ENCODE measurements around the gene NPAS3.

DNA sequence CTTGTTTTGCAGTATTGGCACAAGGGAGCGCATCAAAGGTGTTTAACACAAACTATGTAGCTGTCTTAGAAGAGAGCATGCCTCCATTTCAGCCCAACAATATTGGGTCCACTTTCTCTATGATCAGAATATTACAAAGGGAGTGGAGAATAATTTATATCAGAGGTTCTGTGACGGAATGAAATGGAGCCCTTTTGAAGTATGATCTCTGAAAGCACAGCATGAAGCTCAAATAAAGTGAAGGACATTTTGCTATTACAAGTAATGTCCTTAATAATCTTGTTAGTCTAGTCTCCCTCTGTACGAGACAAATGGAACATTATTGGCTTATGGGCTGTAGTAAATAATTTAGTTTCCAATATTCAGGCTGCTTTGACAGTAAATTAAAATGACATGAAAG, 302.7 kb downstream of the NPAS3 start:
- TF ChIP-seq, protein P1, sequence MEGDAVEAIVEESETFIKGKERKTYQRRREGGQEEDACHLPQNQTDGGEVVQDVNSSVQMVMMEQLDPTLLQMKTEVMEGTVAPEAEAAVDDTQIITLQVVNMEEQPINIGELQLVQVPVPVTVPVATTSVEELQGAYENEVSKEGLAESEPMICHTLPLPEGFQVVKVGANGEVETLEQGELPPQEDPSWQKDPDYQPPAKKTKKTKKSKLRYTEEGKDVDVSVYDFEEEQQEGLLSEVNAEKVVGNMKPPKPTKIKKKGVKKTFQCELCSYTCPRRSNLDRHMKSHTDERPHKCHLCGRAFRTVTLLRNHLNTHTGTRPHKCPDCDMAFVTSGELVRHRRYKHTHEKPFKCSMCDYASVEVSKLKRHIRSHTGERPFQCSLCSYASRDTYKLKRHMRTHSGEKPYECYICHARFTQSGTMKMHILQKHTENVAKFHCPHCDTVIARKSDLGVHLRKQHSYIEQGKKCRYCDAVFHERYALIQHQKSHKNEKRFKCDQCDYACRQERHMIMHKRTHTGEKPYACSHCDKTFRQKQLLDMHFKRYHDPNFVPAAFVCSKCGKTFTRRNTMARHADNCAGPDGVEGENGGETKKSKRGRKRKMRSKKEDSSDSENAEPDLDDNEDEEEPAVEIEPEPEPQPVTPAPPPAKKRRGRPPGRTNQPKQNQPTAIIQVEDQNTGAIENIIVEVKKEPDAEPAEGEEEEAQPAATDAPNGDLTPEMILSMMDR (IDR thresholded peaks at IDR 0.05) = no peak
- no peak for TF ChIP-seq POLR2A (IDR thresholded peaks at IDR 0.05)
